Neutrophil (primary cell): ENCODE data around the gene COL17A1.

Experiments
- H3K27ac ChIP-seq: fragments of 200-600 bp; sonication (generic); 2 replicates; pipeline ENCODE4 v1.5.1; 2016; ENCODE audit warnings: mild to moderate bottlenecking, moderate library complexity
- H3K27me3 ChIP-seq: fragments of 200-600 bp; sonication (generic); 2 replicates; pipeline ENCODE4 v1.6.0; 2016; ENCODE audit warnings: mild to moderate bottlenecking
- H3K36me3 ChIP-seq: fragments of 200-600 bp; sonication (generic); 2 replicates; pipeline ENCODE4 v1.5.1; 2017
- H3K4me1 ChIP-seq, 2 experiments: fragments of 200-600 bp in 1 of 2; sonication (generic) in 1 of 2; 1 replicate in 1 of 2; 2 replicates in 1 of 2; pipeline versions ENCODE4 v1.5.1 to v1.6.1; 2013 to 2016; ENCODE audit warnings: low read depth in 1 of 2, low read length in 1 of 2, mild to moderate bottlenecking in 1 of 2, moderate library complexity in 1 of 2; ENCODE audit not compliant: control insufficient read depth in 1 of 2, insufficient read depth in 1 of 2
- H3K4me3 ChIP-seq, 2 experiments: fragments of 200-600 bp in 1 of 2; sonication (generic) in 1 of 2; 1 replicate in 1 of 2; 2 replicates in 1 of 2; pipeline ENCODE4 v1.5.1; 2013 to 2016; ENCODE audit warnings: low read depth in 1 of 2, low read length in 1 of 2, mild to moderate bottlenecking in 1 of 2, moderate library complexity in 1 of 2
- H3K9me3 ChIP-seq: fragments of 200-600 bp; sonication (generic); 2 replicates; pipeline ENCODE4 v1.5.1; 2016
- CTCF ChIP-seq: fragments of 200-600 bp; sonication (generic); IDR thresholded peaks from 2 replicates; pipeline ENCODE4 v1.5.1; 2016; ENCODE audit warnings: antibody characterized with exemption

COL17A1 gene

GRCh38 chr10:104018471-104018870 lies 67.2 kb downstream of the COL17A1 start:
- peaks cover 68% of the 10 kb centered on the region for H3K36me3 ChIP-seq
- TF ChIP-seq CTCF = no peak

GRCh38 chr10:104016661-104017060 lies 69.0 kb downstream of the COL17A1 start:
- Histone ChIP-seq H3K9me3 (no peaks in the 10 kb centered on the region), H3K27ac (no peak overlapping the region), H3K4me3 (no peak overlapping the region), H3K4me1 (peaks cover 8 to 12% of the 10 kb centered on the region in 2 experiments), H3K27me3 (no peaks in the 10 kb centered on the region), H3K36me3 (peaks cover 64% of the 10 kb centered on the region)
- no peak for TF ChIP-seq CTCF

More at GRCh38 chr10:104018471-104018870, 67.2 kb downstream of the COL17A1 start:
- Histone ChIP-seq H3K9me3 (no peaks in the 10 kb centered on the region), H3K27ac (no peak overlapping the region), H3K4me1 (peaks cover 14 to 16% of the 10 kb centered on the region in 2 experiments), H3K4me3 (no peak overlapping the region), H3K27me3 (no peaks in the 10 kb centered on the region)

DNA sequence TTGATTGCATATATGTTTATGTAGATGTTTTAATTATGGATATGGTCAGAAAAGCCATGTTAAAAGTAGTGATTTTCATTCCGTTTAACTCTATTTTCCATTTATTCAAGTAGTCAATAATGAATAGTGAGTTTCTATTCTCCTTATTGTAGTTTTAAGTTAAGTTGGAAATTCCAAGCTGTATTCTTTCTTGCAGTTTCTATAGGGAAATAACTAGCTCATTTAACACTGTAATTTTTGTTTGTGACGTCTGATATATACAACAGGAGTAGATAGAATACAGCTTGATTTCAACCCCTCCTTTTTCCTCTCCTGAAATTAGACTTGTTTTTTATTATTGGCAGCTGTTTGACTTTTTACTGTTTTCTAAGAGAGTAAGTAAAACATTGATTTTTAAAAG lies 71.5 kb downstream of the COL17A1 start:
- Histone ChIP-seq H3K9me3 (no peaks in the 10 kb centered on the region), H3K4me3 (no peak overlapping the region), H3K36me3 (peaks cover 64% of the 10 kb centered on the region), H3K27ac (no peak overlapping the region), H3K4me1 (no peaks in the 10 kb centered on the region), H3K27me3 (no peaks in the 10 kb centered on the region)
- no peak for TF ChIP-seq CTCF

DNA sequence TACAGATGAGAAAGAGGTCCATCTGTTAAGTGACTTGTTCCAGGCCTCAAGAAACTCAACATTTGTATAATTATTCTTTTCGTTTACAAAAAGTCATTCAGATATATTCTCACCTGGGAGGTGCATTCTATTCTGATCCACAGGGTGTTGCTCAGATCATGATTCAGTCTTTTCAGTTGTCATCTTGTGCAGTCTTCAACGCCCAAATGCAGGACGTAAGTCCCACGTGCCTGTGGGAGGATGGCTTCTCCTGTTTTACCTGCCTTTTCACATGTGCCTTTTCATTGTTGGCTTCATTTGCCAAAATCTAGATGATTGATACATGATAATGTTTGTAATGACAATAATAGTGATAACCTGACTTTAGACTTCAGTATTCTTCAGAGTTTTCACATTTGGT lies 72.2 kb downstream of the COL17A1 start:
- Histone ChIP-seq H3K36me3 (peaks cover 64% of the 10 kb centered on the region), H3K4me1 (no peaks in the 10 kb centered on the region), H3K9me3 (no peaks in the 10 kb centered on the region), H3K27me3 (no peaks in the 10 kb centered on the region), H3K4me3 (no peak overlapping the region), H3K27ac (no peak overlapping the region)
- no peak for TF ChIP-seq CTCF

DNA sequence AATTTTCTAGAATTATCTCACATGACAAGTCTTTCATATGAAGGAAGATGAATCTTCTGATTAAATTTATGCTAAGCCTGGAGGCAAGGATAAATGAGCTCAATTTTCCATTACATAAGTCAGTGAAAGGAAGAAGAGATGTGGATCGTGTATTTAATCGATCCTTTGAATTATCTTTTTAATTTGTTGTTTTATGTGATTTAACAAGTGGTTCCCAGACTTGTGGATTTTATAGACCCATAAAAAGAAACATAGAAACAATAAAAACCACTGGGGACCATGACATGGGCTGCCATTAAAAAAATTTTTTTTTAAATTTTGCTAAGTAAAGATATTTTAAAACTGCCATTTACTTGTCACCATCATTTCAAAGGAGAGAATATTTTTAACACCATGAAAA lies 73.8 kb downstream of the COL17A1 start:
- no peaks in the 10 kb centered on the region for H3K27me3 ChIP-seq
- H3K36me3 ChIP-seq = peaks cover 65% of the 10 kb centered on the region
- no peak overlapping the region for H3K27ac ChIP-seq

More for the DNA sequence above, 73.8 kb downstream of the COL17A1 start:
- no peak for TF ChIP-seq CTCF
- Histone ChIP-seq H3K9me3 (no peaks in the 10 kb centered on the region), H3K4me1 (no peaks in the 10 kb centered on the region), H3K4me3 (no peak overlapping the region)
